CD8-positive, alpha-beta memory T cell (primary cell): Measurements from ENCODE around the gene SEC23A. TPM values are rescaled to one million over a fixed set of nuclear protein-coding genes. Genes with fewer than 3 reads are reported as not detected.
"Not testable (repeated sequence)": the region's sequence is repeated elsewhere in the genome, so short reads cannot be mapped to it uniquely, and the experiment has no call there.

Experiments
- CTCF ChIA-PET: fragments of 350-600 bp; sonication (Branson Sonifier 250); formaldehyde crosslinking; loops from one replicate; lab custom pipeline; 2021; ENCODE audit warnings: antibody characterized with exemption; lab: Charles Lee
- POLR2A ChIA-PET: fragments of 350-600 bp; sonication (Branson Sonifier 250); formaldehyde crosslinking; loops from one replicate; lab custom pipeline; 2021; ENCODE audit warnings: antibody characterized with exemption; lab: Charles Lee
- DNase-seq, 5 donors: peaks; one replicate each; pipeline versions ENCODE4 v3.0.0 to v3.0.0-alpha.2; 2020 to 2022; ENCODE audit warnings: mixed read lengths in 1 of 5
- H3K27ac ChIP-seq: one replicate; pipeline ENCODE4 v1.7.0; 2013; ENCODE audit warnings: low read depth, mild to moderate bottlenecking, low read length, moderate library complexity
- H3K27me3 ChIP-seq: 2 replicates; pipeline ENCODE4 v1.7.0; 2013; ENCODE audit warnings: low read length, mild to moderate bottlenecking; ENCODE audit not compliant: insufficient read depth, poor library complexity, severe bottlenecking
- H3K36me3 ChIP-seq: 2 replicates; pipeline ENCODE4 v1.7.0; 2013; ENCODE audit warnings: mild to moderate bottlenecking, low read length, moderate library complexity; ENCODE audit not compliant: insufficient read depth
- H3K4me1 ChIP-seq: 2 replicates; pipeline ENCODE4 v1.7.0; 2013; ENCODE audit warnings: mild to moderate bottlenecking, low read length, moderate library complexity; ENCODE audit not compliant: insufficient read depth
- H3K4me3 ChIP-seq: 2 replicates; pipeline ENCODE4 v1.7.0; 2013; ENCODE audit warnings: mild to moderate bottlenecking, low read length
- H3K9me3 ChIP-seq: 2 replicates; pipeline ENCODE4 v1.7.0; 2013; ENCODE audit warnings: mild to moderate bottlenecking, low read length
- H3K27ac Mint-ChIP-seq, 8 donors: one replicate each; pipeline ENCODE4 v1.8.0; 2020 to 2021; ENCODE audit warnings: mixed read lengths in 8 of 8, mild to moderate bottlenecking in 6 of 8, inconsistent platforms in 3 of 8, moderate library complexity in 3 of 8
- H3K27me3 Mint-ChIP-seq, 2 donors: one replicate each; pipeline ENCODE4 v1.8.0; 2020 to 2021; ENCODE audit warnings: mixed read lengths in 2 of 2, mild to moderate bottlenecking in 1 of 2, moderate library complexity in 1 of 2
- H3K36me3 Mint-ChIP-seq, 3 donors: one replicate each; pipeline ENCODE4 v1.8.0; 2020 to 2021; ENCODE audit warnings: mixed read lengths in 3 of 3, inconsistent platforms in 1 of 3, mild to moderate bottlenecking in 1 of 3
- H3K4me1 Mint-ChIP-seq, 3 donors: one replicate each; pipeline ENCODE4 v1.8.0; 2020 to 2021; ENCODE audit warnings: mixed read lengths in 3 of 3, inconsistent platforms in 1 of 3, mild to moderate bottlenecking in 1 of 3
- H3K4me3 Mint-ChIP-seq, 7 donors: one replicate each; pipeline ENCODE4 v1.8.0; 2020 to 2021; ENCODE audit warnings: mixed read lengths in 7 of 7, mild to moderate bottlenecking in 6 of 7, moderate library complexity in 4 of 7, inconsistent platforms in 2 of 7
- H3K9me3 Mint-ChIP-seq, 5 donors: one replicate each; pipeline ENCODE4 v1.8.0; 2020 to 2022; ENCODE audit warnings: mixed read lengths in 5 of 5, mild to moderate bottlenecking in 3 of 5, moderate library complexity in 2 of 5, inconsistent platforms in 1 of 5
- polyA plus RNA-seq: library from polyadenylated mRNA; unstranded; fragments of 300-500 nt; fragmentation: Illumina TruSeq; gene quantifications from one replicate; pipeline ENCODE4 v1.2.3, GENCODE V29; 2021
- total RNA-seq, 2 experiments: library from RNA; stranded (reverse); gene quantifications; one replicate each; pipeline ENCODE4 v1.2.3, GENCODE V29; 2021

Gene SEC23A
- total and polyA plus RNA-seq, 3 experiments from 2014 or later, result 37.4 to 43.6 (median 37.9) TPM

DNA sequence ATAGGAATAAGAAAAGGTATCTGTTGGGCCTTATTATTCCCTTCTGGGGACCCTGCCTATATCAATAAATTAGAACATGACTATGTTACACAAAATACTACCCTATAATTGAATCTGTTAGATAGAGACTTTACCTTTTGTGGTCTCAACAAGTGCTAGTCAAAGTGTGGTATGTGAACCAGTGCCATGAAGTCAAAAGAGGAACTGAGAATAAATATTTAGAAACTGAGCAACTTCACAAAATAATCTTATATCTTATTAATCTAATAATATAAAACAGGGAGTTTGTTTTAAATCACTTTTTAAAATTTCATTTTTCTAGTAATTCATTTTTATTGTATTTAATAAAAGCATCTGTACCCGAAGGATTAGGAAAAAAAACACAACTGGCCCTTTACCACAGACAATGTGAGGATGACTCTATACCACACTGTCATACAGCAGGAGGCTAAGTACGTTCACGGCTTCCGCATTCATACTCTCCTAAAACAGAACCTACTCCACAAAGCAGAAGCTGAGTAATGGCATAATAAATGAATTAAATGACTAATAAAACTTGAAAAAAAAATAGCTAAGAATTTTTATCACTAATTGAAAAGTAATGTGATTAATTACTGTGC, 42.1 kb downstream of the SEC23A start:
- no peaks in the 10 kb centered on the region for H3K4me1 ChIP-seq
- Mint-ChIP-seq H3K4me3 (no peak overlapping the region), H3K27ac (no peak overlapping the region), H3K27me3 (no peaks in the 10 kb centered on the region), H3K36me3 (peaks cover 42 to 77% (median 70%) of the 10 kb centered on the region in 3 donors), H3K9me3 (peaks cover 5 to 23% (median 18%) of the 10 kb centered on the region in 5 donors), H3K4me1 (peaks cover 0 to 2% (median 0%) of the 10 kb centered on the region in 3 donors)
- H3K27me3 ChIP-seq, result no peaks in the 10 kb centered on the region
- H3K9me3 ChIP-seq, result peaks cover 11% of the 10 kb centered on the region
- no peak for DNase-seq
- no peak overlapping the region for H3K27ac ChIP-seq
- ChIA-PET CTCF (no interaction called here), POLR2A (interaction anchor here (0.7 kb wide), 1 partner anchor 223 kb away, joined by 3 read pairs; no protein-coding TSS in a partner anchor)
- H3K36me3 ChIP-seq, result peaks cover 30% of the 10 kb centered on the region
- no peak overlapping the region for H3K4me3 ChIP-seq

- no peak for DNase-seq
- Mint-ChIP-seq H3K4me3 (peak overlapping the region in 1 of 7 donors; percentile 19), H3K36me3 (peaks cover 44 to 84% (median 84%) of the 10 kb centered on the region in 3 donors), H3K9me3 (peaks cover 9 to 37% (median 24%) of the 10 kb centered on the region in 5 donors), H3K27me3 (no peaks in the 10 kb centered on the region), H3K27ac (no peak overlapping the region), H3K4me1 (no peaks in the 10 kb centered on the region)
- POLR2A ChIA-PET, result no interaction called here
- peaks cover 15% of the 10 kb centered on the region for H3K9me3 ChIP-seq
- CTCF ChIA-PET, result no interaction called here
- peaks cover 52% of the 10 kb centered on the region for H3K36me3 ChIP-seq
- H3K27me3 ChIP-seq, result no peaks in the 10 kb centered on the region
- H3K4me1 ChIP-seq, result no peaks in the 10 kb centered on the region
- H3K4me3 ChIP-seq, result no peak overlapping the region
- no peak overlapping the region for H3K27ac ChIP-seq
Measured at GRCh38 chr14:39055786-39056474, 47.1 kb downstream of the SEC23A start.

DNA sequence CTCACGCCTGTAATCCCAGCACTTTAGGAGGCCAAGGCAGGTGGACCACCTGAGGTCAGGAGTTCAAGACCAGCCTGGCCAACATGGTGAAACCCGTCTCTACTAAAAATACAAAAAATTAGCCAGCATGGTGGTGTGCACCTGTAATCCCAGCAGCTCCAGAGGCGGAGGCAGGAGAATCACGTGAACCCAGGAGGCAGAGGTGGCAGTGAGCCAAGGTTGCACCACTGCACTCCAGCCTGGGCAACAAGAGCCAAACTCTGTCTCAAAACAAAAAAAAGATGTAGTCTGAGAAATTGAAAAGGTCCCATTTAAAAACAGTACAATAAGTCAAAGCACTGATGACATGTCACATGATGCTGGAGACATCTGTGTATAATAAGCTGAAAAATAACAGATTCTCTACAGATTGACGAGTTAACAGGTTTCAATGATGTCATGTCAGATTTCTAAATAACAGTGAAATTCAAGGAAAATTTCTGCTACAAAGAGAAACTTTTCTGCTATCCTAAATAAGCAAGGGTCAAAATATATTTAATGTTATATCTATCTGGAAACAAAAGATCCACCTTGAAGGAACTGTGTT, 50.1 kb downstream of the SEC23A start:
- H3K27me3 ChIP-seq, H3K4me3 Mint-ChIP-seq, H3K27me3 Mint-ChIP-seq, H3K27ac ChIP-seq, H3K4me3 ChIP-seq, POLR2A ChIA-PET, H3K4me1 ChIP-seq, CTCF ChIA-PET, H3K4me1 Mint-ChIP-seq, DNase-seq: not testable (repeated sequence)
- Mint-ChIP-seq H3K27ac (peak overlapping the region in 1 of 8 donors; percentile 50), H3K36me3 (peaks cover 35 to 81% (median 69%) of the 10 kb centered on the region in 3 donors), H3K9me3 (peaks cover 3 to 24% (median 17%) of the 10 kb centered on the region in 5 donors)
- H3K9me3 ChIP-seq, result peaks cover 15% of the 10 kb centered on the region
- peaks cover 58% of the 10 kb centered on the region for H3K36me3 ChIP-seq

DNA sequence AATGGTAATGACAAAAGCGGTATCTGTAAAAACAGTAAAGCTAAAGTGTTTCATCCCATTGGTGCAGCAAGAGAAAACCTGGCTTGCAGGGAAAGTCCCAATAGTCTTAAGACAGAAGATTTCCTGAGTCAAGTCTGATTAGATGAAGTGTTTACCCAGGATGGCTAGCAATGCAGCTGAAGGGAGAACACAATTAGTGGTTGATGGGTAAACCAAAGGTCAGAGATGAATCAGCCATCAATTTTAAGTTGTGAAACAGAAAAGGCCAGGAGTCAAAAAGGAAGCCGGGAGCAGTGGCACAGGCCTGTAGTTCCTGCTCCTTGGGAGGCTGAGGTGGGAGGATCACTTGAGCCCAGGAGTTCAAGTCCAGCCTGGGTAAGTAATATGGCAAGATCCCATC, 52.6 kb downstream of the SEC23A start:
- DNase-seq, result no peak
- H3K27me3 ChIP-seq, result no peaks in the 10 kb centered on the region
- Mint-ChIP-seq H3K27me3 (no peaks in the 10 kb centered on the region), H3K4me1 (no peaks in the 10 kb centered on the region), H3K4me3 (no peak overlapping the region), H3K27ac (no peak overlapping the region), H3K36me3 (peaks cover 43 to 87% (median 66%) of the 10 kb centered on the region in 3 donors), H3K9me3 (peaks cover under 1 to 9% (median 5%) of the 10 kb centered on the region in 5 donors)
- H3K36me3 ChIP-seq, result peaks cover 40% of the 10 kb centered on the region
- no peaks in the 10 kb centered on the region for H3K4me1 ChIP-seq
- POLR2A ChIA-PET, result no interaction called here
- H3K4me3 ChIP-seq, result no peak overlapping the region
- H3K27ac ChIP-seq, result no peak overlapping the region
- CTCF ChIA-PET, result no interaction called here
- H3K9me3 ChIP-seq, result no peaks in the 10 kb centered on the region

DNA sequence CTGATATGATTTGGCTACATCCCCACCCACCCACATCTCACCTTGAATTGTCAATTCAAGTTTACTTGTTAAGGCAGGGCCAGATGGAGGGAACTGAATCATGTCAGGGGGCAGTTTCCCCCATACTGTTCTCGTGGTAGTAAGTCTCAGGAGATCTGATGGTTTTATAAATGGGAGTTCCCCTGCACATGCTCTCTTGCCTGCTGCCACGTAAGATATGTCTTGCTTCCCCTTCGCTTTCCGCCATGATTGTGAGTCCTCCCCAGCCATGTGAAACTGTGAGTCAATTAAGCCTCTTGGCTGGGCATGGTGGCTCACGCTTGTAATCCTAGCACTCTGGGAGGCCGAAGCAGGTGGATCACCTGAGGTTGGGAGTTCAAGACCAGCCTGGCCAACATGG, 57.1 kb downstream of the SEC23A start:
- H3K4me3 ChIP-seq, H3K27ac ChIP-seq, H3K9me3 ChIP-seq, H3K4me3 Mint-ChIP-seq, H3K4me1 Mint-ChIP-seq, CTCF ChIA-PET, H3K27ac Mint-ChIP-seq, POLR2A ChIA-PET, H3K9me3 Mint-ChIP-seq, H3K27me3 ChIP-seq, H3K27me3 Mint-ChIP-seq, H3K4me1 ChIP-seq, DNase-seq: not testable (repeated sequence)
- peaks cover 25 to 78% (median 37%) of the 10 kb centered on the region in 3 donors for H3K36me3 Mint-ChIP-seq
- H3K36me3 ChIP-seq, result peaks cover 13% of the 10 kb centered on the region

DNA sequence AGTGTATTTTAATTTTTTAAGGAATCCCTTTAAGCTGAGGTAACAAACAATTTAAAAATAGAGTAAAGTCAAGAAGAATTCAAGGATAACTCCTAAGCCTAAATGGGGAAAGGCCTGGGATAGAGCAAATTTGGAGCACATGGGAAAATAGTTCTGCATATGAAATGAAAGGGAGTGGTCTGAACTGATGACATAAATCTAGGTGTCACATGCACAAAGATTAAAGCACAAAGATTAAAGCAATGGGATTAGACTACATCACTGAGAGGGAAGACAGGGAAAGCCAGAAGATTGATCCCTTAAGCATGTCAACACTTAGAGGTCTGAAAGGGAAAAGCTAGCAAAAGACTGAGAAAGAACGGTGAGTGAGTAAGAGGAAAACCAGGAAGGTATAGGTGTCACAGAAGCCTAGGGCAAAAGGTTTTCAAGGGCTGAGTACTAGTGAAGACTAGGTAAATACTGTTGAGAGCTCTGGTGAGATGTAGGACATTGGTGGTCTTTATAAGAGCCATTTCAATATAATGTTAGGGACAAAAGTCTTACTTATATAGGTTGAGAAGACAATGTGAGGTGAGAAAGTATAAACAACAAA, 59.6 kb downstream of the SEC23A start:
- DNase-seq, result no peak
- POLR2A ChIA-PET, result no interaction called here
- CTCF ChIA-PET, result no interaction called here

GRCh38 chr14:39040529-39040928, 62.5 kb downstream of the SEC23A start:
- CTCF ChIA-PET, result no interaction called here
- H3K4me1 ChIP-seq, result no peaks in the 10 kb centered on the region
- Mint-ChIP-seq H3K4me3 (peak overlapping the region in 1 of 7 donors; percentile 64), H3K27ac (peak overlapping the region in 1 of 8 donors; percentile 44), H3K4me1 (peaks cover 11 to 18% (median 17%) of the 10 kb centered on the region in 3 donors), H3K36me3 (peaks cover 8 to 51% (median 26%) of the 10 kb centered on the region in 3 donors), H3K27me3 (no peaks in the 10 kb centered on the region), H3K9me3 (no peaks in the 10 kb centered on the region)
- H3K36me3 ChIP-seq, result peaks cover 31% of the 10 kb centered on the region
- H3K4me3 ChIP-seq, result no peak overlapping the region
- POLR2A ChIA-PET, result no interaction called here
- no peaks in the 10 kb centered on the region for H3K9me3 ChIP-seq
- H3K27ac ChIP-seq, result no peak overlapping the region
- no peak for DNase-seq
- H3K27me3 ChIP-seq, result no peaks in the 10 kb centered on the region

More for the DNA sequence above, 59.6 kb downstream of the SEC23A start:
- peaks cover 25 to 74% (median 44%) of the 10 kb centered on the region in 3 donors for H3K36me3 Mint-ChIP-seq
- H3K36me3 ChIP-seq, result peaks cover 14% of the 10 kb centered on the region
- no peak overlapping the region for H3K27ac ChIP-seq
- H3K4me1 ChIP-seq, result no peaks in the 10 kb centered on the region
- H3K27me3 ChIP-seq, result no peaks in the 10 kb centered on the region
- no peaks in the 10 kb centered on the region for H3K9me3 Mint-ChIP-seq
- H3K4me3 ChIP-seq, result no peak overlapping the region
- no peaks in the 10 kb centered on the region for H3K9me3 ChIP-seq
- no peaks in the 10 kb centered on the region for H3K27me3 Mint-ChIP-seq
- peak overlapping the region in 2 of 8 donors; percentile 1 to 32 for H3K27ac Mint-ChIP-seq
- H3K4me1 Mint-ChIP-seq, result peaks cover 11 to 17% (median 16%) of the 10 kb centered on the region in 3 donors
- H3K4me3 Mint-ChIP-seq, result no peak overlapping the region
